A549 treated with AZD9567 at 1 μM for 4 hours (cell line): ENCODE results near the gene TNS4. TPM values are rescaled to one million over a fixed set of nuclear protein-coding genes. Genes with fewer than 3 reads are reported as not detected.

Source experiments
- total RNA-seq: library from RNA; stranded (reverse); fragments of 200-300 nt; extraction: Qiagen RNA extraction; gene quantifications from 5 replicates; pipeline ENCODE4 v1.2.3, GENCODE V29; 2022; ENCODE audit not compliant: insufficient read depth

The TNS4 gene
- 146 to 216 TPM (median 192 TPM) in 5 replicates for total RNA-seq

GRCh38 chr17:40501499-40501911 lies at the start of gene TNS4:
TNS4 (minus strand) TSS chr17:40501623; CDS start chr17:40496425, 5,198 bp downstream.

GRCh38 chr17:40443196-40443987 lies 58.0 kb downstream of the TNS4 start, which contains the start of gene IGFBP4:
IGFBP4 (plus strand) TSS chr17:40443450; CDS start chr17:40443736, 286 bp downstream.

Other genes with a start within 250 kb of the TNS4 start
- 55.2 to 75.3 TPM (median 58.9 TPM) in 5 replicates for gene CDC6, start 213.7 kb downstream of the TNS4 start, total RNA-seq
- gene RARA, start 192.4 kb downstream of the TNS4 start, total RNA-seq, result 29.9 to 43.0 TPM (median 34.9 TPM) in 5 replicates
- 0.81 to 1.2 TPM (median 0.92 TPM) in 4 of 5 replicates, not detected in the other for gene GJD3, start 136.9 kb downstream of the TNS4 start, total RNA-seq
- gene TOP2A, start 83.7 kb downstream of the TNS4 start, total RNA-seq, result 181 to 244 TPM (median 224 TPM) in 5 replicates
- gene IGFBP4, start 58.2 kb downstream of the TNS4 start, total RNA-seq, result 2,235 to 2,843 TPM (median 2,588 TPM) in 5 replicates
- gene CCR7, start 63.8 kb upstream of the TNS4 start, total RNA-seq, result 0.68 to 0.89 TPM (median 0.81 TPM) in 4 of 5 replicates, not detected in the other
- gene SMARCE1, start 146.2 kb upstream of the TNS4 start, total RNA-seq, result 98.4 to 106 TPM (median 105 TPM) in 5 replicates
- gene KRT222, start 163.6 kb upstream of the TNS4 start, total RNA-seq, result 0.21 to 0.65 TPM (median 0.38 TPM) in 4 of 5 replicates, not detected in the other
- not detected in 5 replicates for gene KRT24, start 202.1 kb upstream of the TNS4 start, total RNA-seq